A549 (cell line): ENCODE measurements around the gene GAL3ST3. TPM values are rescaled to one million over a fixed set of nuclear protein-coding genes. Genes with fewer than 3 reads are reported as not detected.
A peak's percentile ranks its signal among the peaks of the same experiment; 100 is the strongest.

ENCODE experiments used
- ATAC-seq, 2 experiments: fragments of 200-7000 bp in 1 of 2; fragments of >200 bp in 1 of 2; cut with Nextera tagmentation in 1 of 2; cut with Tn5 transposase in 1 of 2; 3 replicates each; pipeline versions ENCODE4 v1.8.0 to v1.9.1; 2018 to 2020; ENCODE audit warnings: mild to moderate bottlenecking in 1 of 2, moderate library complexity in 1 of 2
- CTCF ChIA-PET: fragments of 300-600 bp; sonication (Branson Sonifier 250); formaldehyde crosslinking; extraction: SDS; loops from one replicate; lab custom pipeline; 2021; ENCODE audit warnings: antibody characterized with exemption, inconsistent platforms; lab: Yijun Ruan, JAX
- POLR2A ChIA-PET: fragments of 350-600 bp; formaldehyde crosslinking; extraction: SDS; loops from one replicate; lab custom pipeline; 2021; ENCODE audit warnings: antibody characterized with exemption, inconsistent platforms; lab: Yijun Ruan, JAX
- DNase-seq, 2 experiments: peaks; one replicate each; pipeline versions ENCODE4 v3.0.0 to v3.0.0-alpha.2; 2011 to 2016; ENCODE audit warnings: low read depth in 1 of 2, low spot score in 1 of 2
- FAIRE-seq: peaks from 2 replicates; lab custom pipeline; 2011; peaks lifted over from hg19 to GRCh38; lab: Jason Lieb, UNC
- H3K27ac ChIP-seq, 2 experiments: fragments of >200 bp; sonication (Bioruptor Twin); formaldehyde crosslinking; 3 replicates each; pipeline ENCODE4 v1.5.1; 2016 to 2017
- H3K4me1 ChIP-seq: fragments of >200 bp; sonication (Bioruptor Twin); formaldehyde crosslinking; 3 replicates; pipeline ENCODE4 v1.6.1; 2016
- H3K4me2 ChIP-seq: fragments of >200 bp; sonication (Bioruptor Twin); formaldehyde crosslinking; 3 replicates; pipeline ENCODE4 v1.6.1; 2016
- H3K4me3 ChIP-seq: fragments of >200 bp; sonication (Bioruptor Twin); formaldehyde crosslinking; 3 replicates; pipeline ENCODE4 v1.5.1; 2016
- H3K9me3 ChIP-seq: fragments of >200 bp; sonication (Bioruptor Twin); formaldehyde crosslinking; 3 replicates; pipeline ENCODE4 v1.6.1; 2016
- BHLHE40 ChIP-seq: IDR thresholded peaks from 2 replicates; pipeline ENCODE4 v1.6.1; 2012; ENCODE audit warnings: low read depth, low read length, inconsistent platforms
- CBX2 ChIP-seq: fragments of 200-600 bp; sonication (generic); IDR thresholded peaks from 2 replicates; pipeline ENCODE4 v1.6.1; 2016; ENCODE audit warnings: low read depth, mild to moderate bottlenecking, borderline replicate concordance
- CBX8 ChIP-seq: fragments of 200-600 bp; sonication (generic); IDR thresholded peaks from 2 replicates; pipeline ENCODE4 v1.6.1; 2016
- CEBPB ChIP-seq, 2 experiments: fragments of >200 bp in 1 of 2; sonication (Bioruptor Twin) in 1 of 2; formaldehyde crosslinking in 1 of 2; IDR thresholded peaks; 2 replicates each; pipeline ENCODE4 v1.6.1; 2012 to 2016
- ESRRA ChIP-seq: fragments of 150-350 bp; IDR thresholded peaks from 2 replicates; pipeline ENCODE4 v1.6.1; 2014; ENCODE audit warnings: mild to moderate bottlenecking, low read length, borderline replicate concordance
- FOSL2 ChIP-seq, 2 experiments: fragments of 450-650 bp in 1 of 2; fragments of >200 bp in 1 of 2; sonication (Bioruptor Twin) in 1 of 2; formaldehyde crosslinking; IDR thresholded peaks; 2 replicates each; pipeline versions ENCODE4 v1.5.0 to v1.6.1; 2016 to 2020; ENCODE audit warnings: mild to moderate bottlenecking in 1 of 2, moderate library complexity in 1 of 2
- HMGXB4 ChIP-seq: fragments of 250-450 bp; sonication (Bioruptor Pico); IDR thresholded peaks from 2 replicates; pipeline ENCODE4 v1.5.0; 2021; ENCODE audit warnings: mild to moderate bottlenecking, moderate library complexity, borderline replicate concordance
- JUN ChIP-seq, 2 experiments: fragments of >200 bp; sonication (Bioruptor Twin); formaldehyde crosslinking; IDR thresholded peaks; 2 replicates in 1 of 2; 3 replicates in 1 of 2; pipeline ENCODE4 v1.6.1; 2016 to 2017
- KDM1A ChIP-seq: fragments of 200-600 bp; sonication (generic); IDR thresholded peaks from 2 replicates; pipeline ENCODE4 v1.6.1; 2016; ENCODE audit warnings: low read depth, mild to moderate bottlenecking
- KDM5A ChIP-seq: fragments of 200-600 bp; sonication (generic); IDR thresholded peaks from 2 replicates; pipeline ENCODE4 v1.6.1; 2016; ENCODE audit warnings: antibody characterized with exemption, mild to moderate bottlenecking
- MAFK ChIP-seq: fragments of 450-650 bp; IDR thresholded peaks from 2 replicates; pipeline ENCODE4 v1.6.1; 2014; ENCODE audit not compliant: partially characterized antibody
- NFE2L2 ChIP-seq: fragments of 150-350 bp; conservative IDR thresholded peaks from 2 replicates; pipeline ENCODE4 v1.6.1; 2014; ENCODE audit warnings: low read length
- NPAS2 ChIP-seq: fragments of 250-450 bp; sonication (Bioruptor Pico); IDR thresholded peaks from 2 replicates; pipeline ENCODE4 v1.8.0; 2022; ENCODE audit warnings: mild to moderate bottlenecking, moderate library complexity, borderline replicate concordance
- POLR2A ChIP-seq: IDR thresholded peaks from 2 replicates; pipeline ENCODE4 v1.6.1; 2012; ENCODE audit warnings: mild to moderate bottlenecking, low read length
- RAD21 ChIP-seq, 2 experiments: fragments of >200 bp in 1 of 2; sonication (Bioruptor Twin) in 1 of 2; formaldehyde crosslinking in 1 of 2; IDR thresholded peaks in 1 of 2; conservative IDR thresholded peaks in 1 of 2; 2 replicates in 1 of 2; 3 replicates in 1 of 2; pipeline ENCODE4 v1.6.1; 2012 to 2018; ENCODE audit warnings: inconsistent platforms in 1 of 2
- RARB ChIP-seq: fragments of 250-450 bp; sonication (Bioruptor Pico); IDR thresholded peaks from 2 replicates; pipeline ENCODE4 v1.8.0; 2021; ENCODE audit warnings: mild to moderate bottlenecking, moderate library complexity
- RFX5 ChIP-seq: fragments of 450-650 bp; IDR thresholded peaks from 2 replicates; pipeline ENCODE4 v1.7.1; 2014; ENCODE audit warnings: antibody characterized with exemption, mild to moderate bottlenecking, moderate library complexity
- RNF2 ChIP-seq: fragments of 200-600 bp; sonication (generic); IDR thresholded peaks from 2 replicates; pipeline ENCODE4 v1.6.1; 2016; ENCODE audit warnings: low read depth, mild to moderate bottlenecking, antibody characterized with exemption, moderate library complexity, borderline replicate concordance
- SMC3 ChIP-seq: fragments of >200 bp; sonication (Bioruptor Twin); formaldehyde crosslinking; IDR thresholded peaks from 3 replicates; pipeline ENCODE4 v1.6.1; 2018; ENCODE audit warnings: inconsistent platforms
- TFCP2L1 ChIP-seq: fragments of 250-450 bp; sonication (Bioruptor Pico); IDR thresholded peaks from 2 replicates; pipeline ENCODE4 v1.5.0; 2021; ENCODE audit warnings: mild to moderate bottlenecking
- TP53 ChIP-seq: fragments of 250-450 bp; sonication (Bioruptor Pico); IDR thresholded peaks from 2 replicates; pipeline ENCODE4 v1.5.0; 2021; ENCODE audit warnings: mild to moderate bottlenecking, moderate library complexity
- ZNF302 ChIP-seq: fragments of 250-450 bp; sonication (Bioruptor Pico); IDR thresholded peaks from 2 replicates; pipeline ENCODE4 v1.9.0; 2021; ENCODE audit warnings: inconsistent platforms, mild to moderate bottlenecking, moderate library complexity
- WGBS: methylation state at CpG from one replicate; pipeline ENCODE4 v1.1.6; 2017; ENCODE audit errors: missing lambda C conversion rate; 5-methylcytosine and 5-hydroxymethylcytosine counted together
- polyA plus RNA-seq, 4 experiments: library from polyadenylated mRNA; depleted of rRNA in 3 of 4; stranded (reverse); fragments of >200 nt; fragmentation: RNase III in 1 of 4; extraction: RNeasy Plus Mini Kit Qiagen cat#74134 plus additional on column Dnase treatment in 1 of 4; gene quantifications; 2 replicates in 3 of 4; 3 replicates in 1 of 4; pipeline ENCODE4 v1.2.3, GENCODE V29; 2011 to 2017
- TF ChIP-seq, protein P1 (sequence below): IDR thresholded peaks from 2 replicates; pipeline ENCODE4 v1.6.1; 2012
- TF ChIP-seq, protein P2 (sequence below): fragments of 150-350 bp; IDR thresholded peaks from 2 replicates; pipeline ENCODE4 v1.6.1; 2014; ENCODE audit warnings: low read depth, mild to moderate bottlenecking, low read length
- TF ChIP-seq, protein P3 (sequence below): fragments of >200 bp; sonication (Bioruptor Twin); formaldehyde crosslinking; IDR thresholded peaks from 3 replicates; pipeline ENCODE4 v1.5.1; 2016

The GAL3ST3 gene
- polyA plus RNA-seq, 2 of the 4 experiments (the other 2 are of a cell fraction), result not detected

GRCh38 chr11:66004186-66004585 is 44.8 kb downstream of the GAL3ST3 start:
- no peak overlapping the region for H3K27ac ChIP-seq
- H3K4me2 ChIP-seq, result no peak overlapping the region
- ChIA-PET CTCF (interaction anchor here (0.7 to 11.6 kb wide), 6 partner anchors 9 to 145 kb away, joined by 3 to 121 read pairs (median 6); partner anchors contain the start of gene FIBP), POLR2A (no interaction called here)
- no peak for TF ChIP-seq ZNF302 (CRISPR knock-in tag)
- TF ChIP-seq JUN (IDR thresholded peaks at IDR 0.05), result no peak
- TF ChIP-seq, protein P1, sequence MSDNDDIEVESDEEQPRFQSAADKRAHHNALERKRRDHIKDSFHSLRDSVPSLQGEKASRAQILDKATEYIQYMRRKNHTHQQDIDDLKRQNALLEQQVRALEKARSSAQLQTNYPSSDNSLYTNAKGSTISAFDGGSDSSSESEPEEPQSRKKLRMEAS, result no peak
- no peak for TF ChIP-seq NFE2L2
- H3K9me3 ChIP-seq, result no peaks in the 10 kb centered on the region
- WGBS, result 86% methylated on average over 4 of the region's 4 CpGs
- FAIRE-seq (no peak), ATAC-seq (no peak), DNase-seq (no peak)
- peaks cover 18% of the 10 kb centered on the region for H3K4me1 ChIP-seq
- H3K4me3 ChIP-seq, result no peak overlapping the region

- DNase-seq, result no peak
- 75% methylated on average over 6 of the region's 6 CpGs for WGBS
- no peak for FAIRE-seq
- Histone ChIP-seq H3K4me3 (peak overlapping the region; percentile 67), H3K4me1 (peaks cover 13% of the 10 kb centered on the region), H3K9me3 (no peaks in the 10 kb centered on the region), H3K27ac (peak overlapping the region; percentile 91 to 95), H3K4me2 (peak overlapping the region; percentile 93)
- TF ChIP-seq RAD21 (conservative IDR thresholded peaks at IDR 0.05 in 1 of 2, IDR thresholded peaks at IDR 0.05 in 1 of 2) (no peak), RFX5 (no peak), ESRRA (no peak), RNF2 (no peak), CBX8 (no peak), MAFK (no peak), HMGXB4 (CRISPR knock-in tag) (no peak), RARB (CRISPR knock-in tag) (no peak), NPAS2 (no peak), TP53 (CRISPR knock-in tag) (no peak)
- TF ChIP-seq, protein P2, sequence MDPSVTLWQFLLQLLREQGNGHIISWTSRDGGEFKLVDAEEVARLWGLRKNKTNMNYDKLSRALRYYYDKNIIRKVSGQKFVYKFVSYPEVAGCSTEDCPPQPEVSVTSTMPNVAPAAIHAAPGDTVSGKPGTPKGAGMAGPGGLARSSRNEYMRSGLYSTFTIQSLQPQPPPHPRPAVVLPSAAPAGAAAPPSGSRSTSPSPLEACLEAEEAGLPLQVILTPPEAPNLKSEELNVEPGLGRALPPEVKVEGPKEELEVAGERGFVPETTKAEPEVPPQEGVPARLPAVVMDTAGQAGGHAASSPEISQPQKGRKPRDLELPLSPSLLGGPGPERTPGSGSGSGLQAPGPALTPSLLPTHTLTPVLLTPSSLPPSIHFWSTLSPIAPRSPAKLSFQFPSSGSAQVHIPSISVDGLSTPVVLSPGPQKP, result no peak
- POLR2A ChIA-PET, result interaction anchor here (0.8 to 1.2 kb wide), 3 partner anchors 8 to 19 kb away, joined by 3 to 6 read pairs (median 5); partner anchors contain the start of gene CST6
- no peak for ATAC-seq
- CTCF ChIA-PET, result interaction anchor here (1.2 to 11.6 kb wide), 4 partner anchors 18 to 119 kb away, joined by 7 to 121 read pairs (median 10); no protein-coding TSS in a partner anchor
Measured at GRCh38 chr11:66003291-66003690, 45.7 kb downstream of the GAL3ST3 start.

GRCh38 chr11:66002648-66003225 is 46.2 kb downstream of the GAL3ST3 start:
- under 1% methylated on average over 10 of the region's 40 CpGs for WGBS
- H3K4me3 ChIP-seq, result peak overlapping the region; percentile 67
- ChIA-PET CTCF (interaction anchor here (0.7 to 1.9 kb wide), 5 partner anchors 20 to 222 kb away, joined by 3 to 7 read pairs (median 4); no protein-coding TSS in a partner anchor), POLR2A (interaction anchor here (0.7 to 1.3 kb wide), 8 partner anchors 9 to 388 kb away, joined by 3 to 12 read pairs (median 5); partner anchors contain the start of genes CST6, FIBP and PCNX3)
- FAIRE-seq (no peak), DNase-seq (peak; percentile 44 to 52), ATAC-seq (peak; percentile 69 to 70)
- H3K4me1 ChIP-seq, result peaks cover 13% of the 10 kb centered on the region
- no peaks in the 10 kb centered on the region for H3K9me3 ChIP-seq
- peak overlapping the region; percentile 91 to 95 for H3K27ac ChIP-seq
- H3K4me2 ChIP-seq, result peak overlapping the region; percentile 93
- TF ChIP-seq FOSL2 (IDR thresholded peaks at IDR 0.05) (no peak), FOSL2 (CRISPR knock-in tag; IDR thresholded peaks at IDR 0.05) (no peak), TFCP2L1 (CRISPR knock-in tag) (no peak), HMGXB4 (CRISPR knock-in tag) (no peak), KDM5A (no peak), POLR2A (peak; percentile 73), NFE2L2 (no peak), KDM1A (no peak), CEBPB (IDR thresholded peaks at IDR 0.05) (0 out of 4 replicates have a peak, but pooled peaks of 1 of the 2 experiments have one; percentile 14), CBX2 (no peak), SMC3 (no peak), ESRRA (no peak), BHLHE40 (no peak)
- TF ChIP-seq, protein P3, sequence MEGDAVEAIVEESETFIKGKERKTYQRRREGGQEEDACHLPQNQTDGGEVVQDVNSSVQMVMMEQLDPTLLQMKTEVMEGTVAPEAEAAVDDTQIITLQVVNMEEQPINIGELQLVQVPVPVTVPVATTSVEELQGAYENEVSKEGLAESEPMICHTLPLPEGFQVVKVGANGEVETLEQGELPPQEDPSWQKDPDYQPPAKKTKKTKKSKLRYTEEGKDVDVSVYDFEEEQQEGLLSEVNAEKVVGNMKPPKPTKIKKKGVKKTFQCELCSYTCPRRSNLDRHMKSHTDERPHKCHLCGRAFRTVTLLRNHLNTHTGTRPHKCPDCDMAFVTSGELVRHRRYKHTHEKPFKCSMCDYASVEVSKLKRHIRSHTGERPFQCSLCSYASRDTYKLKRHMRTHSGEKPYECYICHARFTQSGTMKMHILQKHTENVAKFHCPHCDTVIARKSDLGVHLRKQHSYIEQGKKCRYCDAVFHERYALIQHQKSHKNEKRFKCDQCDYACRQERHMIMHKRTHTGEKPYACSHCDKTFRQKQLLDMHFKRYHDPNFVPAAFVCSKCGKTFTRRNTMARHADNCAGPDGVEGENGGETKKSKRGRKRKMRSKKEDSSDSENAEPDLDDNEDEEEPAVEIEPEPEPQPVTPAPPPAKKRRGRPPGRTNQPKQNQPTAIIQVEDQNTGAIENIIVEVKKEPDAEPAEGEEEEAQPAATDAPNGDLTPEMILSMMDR, result peak; percentile 21; the same call in 1 of the 3 replicates
- TF ChIP-seq, protein P1, result no peak; the same call in 1 of the 2 replicates
